NCI-H748 (cell line): Measurements from ENCODE around the gene NCBP3.

ENCODE experiments used
- DNase-seq: peaks from one replicate; lab custom pipeline; 2025; ENCODE audit not compliant: unreplicated experiment; lab: John Stamatoyannopoulos, UW

NCBP3 gene

GRCh38 chr17:3813171-3813570, 32.9 kb downstream of the NCBP3 start:
- no peak for DNase-seq

GRCh38 chr17:3812771-3813170, 33.3 kb downstream of the NCBP3 start:
- DNase-seq, result no peak

- DNase-seq, result no peak
Observed at GRCh38 chr17:3812284-3812683, 33.8 kb downstream of the NCBP3 start.

- no peak for DNase-seq
Observed at GRCh38 chr17:3810019-3810418, 36.0 kb downstream of the NCBP3 start.

GRCh38 chr17:3809135-3809534, 36.9 kb downstream of the NCBP3 start:
- no peak for DNase-seq

- no peak for DNase-seq
Observed at GRCh38 chr17:3808701-3809100, 37.3 kb downstream of the NCBP3 start.

GRCh38 chr17:3805581-3805980, 40.5 kb downstream of the NCBP3 start:
- DNase-seq, result no peak

GRCh38 chr17:3804503-3804931, 41.5 kb downstream of the NCBP3 start:
- DNase-seq, result no peak

- DNase-seq, result no peak
Observed at GRCh38 chr17:3803308-3803640, 42.8 kb downstream of the NCBP3 start.

GRCh38 chr17:3802461-3803307, 43.4 kb downstream of the NCBP3 start:
- no peak for DNase-seq

GRCh38 chr17:3801792-3802191, 44.3 kb downstream of the NCBP3 start:
- no peak for DNase-seq

GRCh38 chr17:3801347-3801746, 44.7 kb downstream of the NCBP3 start:
- no peak for DNase-seq

- DNase-seq, result no peak
Observed at GRCh38 chr17:3800362-3801271, 45.4 kb downstream of the NCBP3 start, which contains the start of gene ITGAE. Gene ITGAE, minus strand, starts transcription at chr17:3801188. Its CDS starts 44 bp downstream, at chr17:3801144.

- no peak for DNase-seq
Observed at GRCh38 chr17:3799181-3799945, 46.7 kb downstream of the NCBP3 start.

GRCh38 chr17:3798273-3799180, 47.5 kb downstream of the NCBP3 start:
- no peak for DNase-seq

GRCh38 chr17:3796822-3797170, 49.2 kb downstream of the NCBP3 start:
- no peak for DNase-seq

GRCh38 chr17:3796110-3796821, 49.8 kb downstream of the NCBP3 start:
- DNase-seq, result no peak

GRCh38 chr17:3795390-3796102, 50.5 kb downstream of the NCBP3 start:
- no peak for DNase-seq
